Ishikawa (cell line): ENCODE measurements around the gene LRP1-AS.

Experiments
- CEBPB ChIP-seq: IDR thresholded peaks from 2 replicates; pipeline ENCODE4 v1.6.1; 2012
- CREB1 ChIP-seq: IDR thresholded peaks from 2 replicates; pipeline ENCODE4 v1.6.1; 2012; ENCODE audit warnings: low read depth
- EGR1 ChIP-seq: IDR thresholded peaks from 2 replicates; pipeline ENCODE4 v1.6.1; 2012
- EP300 ChIP-seq: IDR thresholded peaks from 2 replicates; pipeline ENCODE4 v1.6.1; 2012; ENCODE audit warnings: borderline replicate concordance
- FOXM1 ChIP-seq: IDR thresholded peaks from 2 replicates; pipeline ENCODE4 v1.6.1; 2012; ENCODE audit warnings: low read depth, borderline replicate concordance
- MAX ChIP-seq: IDR thresholded peaks from 2 replicates; pipeline ENCODE4 v1.6.1; 2012
- NFIC ChIP-seq: IDR thresholded peaks from 2 replicates; pipeline ENCODE4 v1.6.1; 2012
- RAD21 ChIP-seq: IDR thresholded peaks from 2 replicates; pipeline ENCODE4 v1.6.1; 2012; ENCODE audit warnings: low read depth
- TAF1 ChIP-seq: IDR thresholded peaks from 2 replicates; pipeline ENCODE4 v1.6.1; 2012; ENCODE audit warnings: low read depth, mild to moderate bottlenecking
- TCF12 ChIP-seq: IDR thresholded peaks from 2 replicates; pipeline ENCODE4 v1.6.1; 2012; ENCODE audit warnings: low read depth
- TEAD4 ChIP-seq: IDR thresholded peaks from 2 replicates; pipeline ENCODE4 v1.6.1; 2012
- YY1 ChIP-seq: IDR thresholded peaks from 2 replicates; pipeline ENCODE4 v1.6.1; 2012; ENCODE audit warnings: low read depth
- ZBTB7A ChIP-seq: IDR thresholded peaks from 2 replicates; pipeline ENCODE4 v1.6.1; 2012; ENCODE audit warnings: low read depth
- TF ChIP-seq, protein P1 (sequence below): IDR thresholded peaks from 2 replicates; pipeline ENCODE4 v1.6.1; 2012
- TF ChIP-seq, protein P2 (sequence below): IDR thresholded peaks from 2 replicates; pipeline ENCODE4 v1.6.1; 2012; ENCODE audit warnings: low read depth, mild to moderate bottlenecking

Gene LRP1-AS

GRCh38 chr12:57152639-57153038 is 5.2 kb upstream of the LRP1-AS start:
- TF ChIP-seq, protein P1, sequence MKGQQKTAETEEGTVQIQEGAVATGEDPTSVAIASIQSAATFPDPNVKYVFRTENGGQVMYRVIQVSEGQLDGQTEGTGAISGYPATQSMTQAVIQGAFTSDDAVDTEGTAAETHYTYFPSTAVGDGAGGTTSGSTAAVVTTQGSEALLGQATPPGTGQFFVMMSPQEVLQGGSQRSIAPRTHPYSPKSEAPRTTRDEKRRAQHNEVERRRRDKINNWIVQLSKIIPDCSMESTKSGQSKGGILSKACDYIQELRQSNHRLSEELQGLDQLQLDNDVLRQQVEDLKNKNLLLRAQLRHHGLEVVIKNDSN, result no peak
- TF ChIP-seq RAD21 (no peak), EP300 (no peak), CEBPB (no peak), MAX (no peak), ZBTB7A (no peak), TAF1 (no peak)

- TF ChIP-seq NFIC (no peak), ZBTB7A (no peak), CREB1 (no peak), TEAD4 (no peak), TAF1 (no peak), CEBPB (no peak), TCF12 (no peak), EGR1 (no peak)
- TF ChIP-seq, protein P1, result no peak
Measured at GRCh38 chr12:57151741-57152630, 4.6 kb upstream of the LRP1-AS start.

GRCh38 chr12:57150400-57151000 is 3.1 kb upstream of the LRP1-AS start:
- no peak for TF ChIP-seq RAD21
- TF ChIP-seq CEBPB, result no peak
- TF ChIP-seq, protein P2, sequence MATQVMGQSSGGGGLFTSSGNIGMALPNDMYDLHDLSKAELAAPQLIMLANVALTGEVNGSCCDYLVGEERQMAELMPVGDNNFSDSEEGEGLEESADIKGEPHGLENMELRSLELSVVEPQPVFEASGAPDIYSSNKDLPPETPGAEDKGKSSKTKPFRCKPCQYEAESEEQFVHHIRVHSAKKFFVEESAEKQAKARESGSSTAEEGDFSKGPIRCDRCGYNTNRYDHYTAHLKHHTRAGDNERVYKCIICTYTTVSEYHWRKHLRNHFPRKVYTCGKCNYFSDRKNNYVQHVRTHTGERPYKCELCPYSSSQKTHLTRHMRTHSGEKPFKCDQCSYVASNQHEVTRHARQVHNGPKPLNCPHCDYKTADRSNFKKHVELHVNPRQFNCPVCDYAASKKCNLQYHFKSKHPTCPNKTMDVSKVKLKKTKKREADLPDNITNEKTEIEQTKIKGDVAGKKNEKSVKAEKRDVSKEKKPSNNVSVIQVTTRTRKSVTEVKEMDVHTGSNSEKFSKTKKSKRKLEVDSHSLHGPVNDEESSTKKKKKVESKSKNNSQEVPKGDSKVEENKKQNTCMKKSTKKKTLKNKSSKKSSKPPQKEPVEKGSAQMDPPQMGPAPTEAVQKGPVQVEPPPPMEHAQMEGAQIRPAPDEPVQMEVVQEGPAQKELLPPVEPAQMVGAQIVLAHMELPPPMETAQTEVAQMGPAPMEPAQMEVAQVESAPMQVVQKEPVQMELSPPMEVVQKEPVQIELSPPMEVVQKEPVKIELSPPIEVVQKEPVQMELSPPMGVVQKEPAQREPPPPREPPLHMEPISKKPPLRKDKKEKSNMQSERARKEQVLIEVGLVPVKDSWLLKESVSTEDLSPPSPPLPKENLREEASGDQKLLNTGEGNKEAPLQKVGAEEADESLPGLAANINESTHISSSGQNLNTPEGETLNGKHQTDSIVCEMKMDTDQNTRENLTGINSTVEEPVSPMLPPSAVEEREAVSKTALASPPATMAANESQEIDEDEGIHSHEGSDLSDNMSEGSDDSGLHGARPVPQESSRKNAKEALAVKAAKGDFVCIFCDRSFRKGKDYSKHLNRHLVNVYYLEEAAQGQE, result no peak
- no peak for TF ChIP-seq TCF12
- TF ChIP-seq YY1, result no peak
- TF ChIP-seq, protein P1, result no peak
- TF ChIP-seq MAX, result no peak
- no peak for TF ChIP-seq EGR1
- no peak for TF ChIP-seq EP300
- TF ChIP-seq NFIC, result no peak
- no peak for TF ChIP-seq FOXM1
- no peak for TF ChIP-seq TAF1
- no peak for TF ChIP-seq CREB1
- TF ChIP-seq TEAD4, result no peak
- no peak for TF ChIP-seq ZBTB7A

- TF ChIP-seq CEBPB (no peak), ZBTB7A (no peak), YY1 (no peak), TAF1 (no peak), TCF12 (no peak), TEAD4 (no peak), MAX (no peak)
Measured at GRCh38 chr12:57149245-57149900, 2.0 kb upstream of the LRP1-AS start.

- no peak for TF ChIP-seq MAX
- TF ChIP-seq CEBPB, result peak; percentile 50; the same call in 1 of the 2 replicates
Measured at GRCh38 chr12:57148469-57149244, 1.2 kb upstream of the LRP1-AS start.

DNA sequence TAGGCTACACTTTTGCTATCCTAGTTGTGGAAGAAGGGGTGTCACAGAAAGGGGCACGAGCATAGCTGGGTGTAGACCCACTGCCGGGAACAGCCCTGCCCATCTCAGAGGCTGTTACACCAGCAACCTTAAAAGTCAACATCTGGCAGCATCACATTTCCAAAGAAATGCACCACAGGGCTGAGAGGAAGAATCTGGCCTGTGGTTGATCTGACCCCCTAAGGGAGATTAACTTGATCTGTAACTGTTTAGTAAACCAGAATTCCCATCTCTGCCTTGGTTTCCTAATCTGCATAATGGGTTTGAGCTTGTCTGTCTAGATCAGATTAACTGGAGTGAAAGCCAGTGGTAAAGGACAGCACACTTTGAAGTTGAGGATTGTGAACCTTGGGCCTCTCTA is 1.3 kb downstream of the LRP1-AS start:
- TF ChIP-seq FOXM1 (no peak), CEBPB (no peak), EGR1 (no peak), YY1 (no peak), EP300 (no peak), ZBTB7A (no peak), MAX (no peak), TAF1 (no peak), TEAD4 (no peak), TCF12 (no peak), RAD21 (no peak)
- TF ChIP-seq, protein P1, result no peak
- TF ChIP-seq, protein P2, result no peak
